HFFc6 (cell line): Measurements from ENCODE around the gene LAMA1. TPM values are rescaled to one million over a fixed set of nuclear protein-coding genes. Genes with fewer than 3 reads are reported as not detected.
A peak's percentile ranks its signal among the peaks of the same experiment; 100 is the strongest.

ENCODE experiments used
- DNase-seq: peaks from one replicate; pipeline ENCODE4 v3.0.0-alpha.2; 2018
- H3K27ac Mint-ChIP-seq: 2 replicates; pipeline ENCODE4 v1.8.0; 2020; ENCODE audit warnings: mild to moderate bottlenecking, mixed read lengths
- H3K27me3 Mint-ChIP-seq: 2 replicates; pipeline ENCODE4 v1.8.0; 2021; ENCODE audit warnings: mild to moderate bottlenecking, moderate library complexity, mixed read lengths; ENCODE audit not compliant: insufficient read depth
- H3K36me3 Mint-ChIP-seq: 2 replicates; pipeline ENCODE4 v1.8.0; 2021; ENCODE audit warnings: low read depth, mixed read lengths
- H3K4me1 Mint-ChIP-seq: 2 replicates; pipeline ENCODE4 v1.8.0; 2020; ENCODE audit warnings: low read depth, mixed read lengths
- H3K4me3 Mint-ChIP-seq: 2 replicates; pipeline ENCODE4 v1.8.0; 2020; ENCODE audit warnings: mild to moderate bottlenecking, moderate library complexity, mixed read lengths
- H3K9me3 Mint-ChIP-seq: 2 replicates; pipeline ENCODE4 v1.8.0; 2020; ENCODE audit warnings: mild to moderate bottlenecking, mixed read lengths
- CTCF ChIP-seq: fragments of 200-600 bp; sonication (generic); IDR thresholded peaks from 2 replicates; pipeline ENCODE4 v1.5.0; 2021; ENCODE audit warnings: antibody characterized with exemption, mild to moderate bottlenecking
- total RNA-seq, 6 experiments: library from RNA; stranded (reverse); fragmentation: NEBNext Ultra II Directional; extraction: Animal tissue kit (Norgen Biotek cat#: 25700); gene quantifications; 2 replicates in 1 of 6; 3 replicates in 5 of 6; pipeline ENCODE4 v1.2.3, GENCODE V29; 2021

The LAMA1 gene
- total RNA-seq, 6 experiments from 2014 or later, result 0.12 to 1.5 (median 0.16) TPM

- H3K9me3 Mint-ChIP-seq, result peaks cover 5% of the 10 kb centered on the region
- no peak overlapping the region for H3K27ac Mint-ChIP-seq
- H3K4me3 Mint-ChIP-seq, result no peak overlapping the region
- H3K27me3 Mint-ChIP-seq, result no peaks in the 10 kb centered on the region; the same call in none of the 2 replicates
- H3K36me3 Mint-ChIP-seq, result no peaks in the 10 kb centered on the region
- no peak for DNase-seq
- no peak for TF ChIP-seq CTCF
- H3K4me1 Mint-ChIP-seq, result no peaks in the 10 kb centered on the region
Observed at GRCh38 chr18:7004009-7004408, 113.6 kb downstream of the LAMA1 start.

- Mint-ChIP-seq H3K27me3 (no peaks in the 10 kb centered on the region; the same call in none of the 2 replicates), H3K4me3 (no peak overlapping the region), H3K9me3 (peaks cover 16% of the 10 kb centered on the region), H3K27ac (no peak overlapping the region), H3K36me3 (no peaks in the 10 kb centered on the region), H3K4me1 (no peaks in the 10 kb centered on the region)
- no peak for TF ChIP-seq CTCF
- DNase-seq, result no peak
Observed at GRCh38 chr18:7002107-7002506, 115.5 kb downstream of the LAMA1 start.

- H3K36me3 Mint-ChIP-seq, result no peaks in the 10 kb centered on the region
- H3K4me3 Mint-ChIP-seq, result no peak overlapping the region
- no peak overlapping the region for H3K27ac Mint-ChIP-seq
- no peaks in the 10 kb centered on the region for H3K4me1 Mint-ChIP-seq
- H3K9me3 Mint-ChIP-seq, result peaks cover 16% of the 10 kb centered on the region
- TF ChIP-seq CTCF, result peak; percentile 33; the same call in 1 of the 2 replicates
- no peaks in the 10 kb centered on the region; the same call in none of the 2 replicates for H3K27me3 Mint-ChIP-seq
- DNase-seq, result no peak
Observed at GRCh38 chr18:7000484-7001096, 117.0 kb downstream of the LAMA1 start.

- no peak for DNase-seq
- TF ChIP-seq CTCF, result no peak
- H3K36me3 Mint-ChIP-seq, result no peaks in the 10 kb centered on the region
- no peak overlapping the region for H3K27ac Mint-ChIP-seq
- peaks cover 11% of the 10 kb centered on the region; the same call in 1 of the 2 replicates for H3K9me3 Mint-ChIP-seq
- H3K4me3 Mint-ChIP-seq, result no peak overlapping the region
- H3K27me3 Mint-ChIP-seq, result no peaks in the 10 kb centered on the region; the same call in none of the 2 replicates
- H3K4me1 Mint-ChIP-seq, result no peaks in the 10 kb centered on the region
Observed at GRCh38 chr18:6997808-6998207, 119.8 kb downstream of the LAMA1 start.

GRCh38 chr18:6994771-6995430 lies 122.7 kb downstream of the LAMA1 start:
- no peak overlapping the region for H3K4me3 Mint-ChIP-seq
- H3K36me3 Mint-ChIP-seq, result no peaks in the 10 kb centered on the region
- H3K4me1 Mint-ChIP-seq, result no peaks in the 10 kb centered on the region
- no peak for TF ChIP-seq CTCF
- H3K27ac Mint-ChIP-seq, result no peak overlapping the region
- no peaks in the 10 kb centered on the region; the same call in 1 of the 2 replicates for H3K27me3 Mint-ChIP-seq
- H3K9me3 Mint-ChIP-seq, result peaks cover 11% of the 10 kb centered on the region; the same call in 1 of the 2 replicates
- no peak for DNase-seq
